ENCODE data around the gene CACNB1.

GRCh38 chr17:39170109-39170508, 27.4 kb downstream of the CACNB1 start:
- TF ChIP-seq CTCF (conservative IDR thresholded peaks at IDR 0.05; ENCODE audit: low read depth, low read length) (no peak), POLR2A (IDR thresholded peaks at IDR 0.05; ENCODE audit: low read depth, low read length) (no peak), NFE2L2 (IDR thresholded peaks at IDR 0.05; ENCODE audit: low read depth, low read length) (no peak), MXI1 (IDR thresholded peaks at IDR 0.05; ENCODE audit: borderline replicate concordance, low read depth, low read length) (no peak), SMC3 (IDR thresholded peaks at IDR 0.05; ENCODE audit: low read depth, low read length) (no peak), ELK1 (IDR thresholded peaks at IDR 0.05; ENCODE audit: borderline replicate concordance, low read depth, low read length) (no peak), RAD21 (IDR thresholded peaks at IDR 0.05; ENCODE audit: low read length) (no peak), MAZ (IDR thresholded peaks at IDR 0.05; ENCODE audit: borderline replicate concordance, low read depth, low read length) (no peak), RFX5 (IDR thresholded peaks at IDR 0.05; ENCODE audit: low read depth, low read length) (no peak)

Measured in IMR-90 (cell line).